Body of pancreas (tissue), 4 donors: ENCODE measurements around the gene CDK17.

Experiments
- CTCF ChIP-seq, 7 experiments: fragments of 450-650 bp in 4 of 7; fragments of 200-600 bp in 3 of 7; sonication (generic) in 3 of 7; IDR thresholded peaks; one replicate each; pipeline ENCODE4 v1.5.1; 2016 to 2019; ENCODE audit warnings: antibody characterized with exemption in 7 of 7
- POLR2A ChIP-seq, 3 donors: fragments of 450-650 bp; IDR thresholded peaks; one replicate each; pipeline ENCODE4 v1.6.1; 2016; ENCODE audit warnings: antibody characterized with exemption in 3 of 3, mild to moderate bottlenecking in 2 of 3

GRCh38 chr12:96263449-96263902, 136.8 kb downstream of the CDK17 start:
- TF ChIP-seq CTCF (IDR thresholded peaks at IDR 0.05) (no peak), POLR2A (IDR thresholded peaks at IDR 0.05) (no peak)
